ENCODE data around the gene SLC12A2. TPM values are rescaled to one million over a fixed set of nuclear protein-coding genes. Genes with fewer than 3 reads are reported as not detected.

Gene SLC12A2
- total RNA-seq, 3 donors from 2014 or later (not counting 1 experiment from before 2014, with no cell fraction given), result 14.3 to 18.1 (median 17.4) TPM

- DNase-seq, result no peak
- Histone ChIP-seq H3K9me3 (ENCODE audit: control insufficient read depth, insufficient read depth, low read length) (no peaks in the 10 kb centered on the region), H3K4me3 (ENCODE audit: low read length) (no peak overlapping the region), H3K4me1 (ENCODE audit: control insufficient read depth, insufficient read depth, low read length) (no peaks in the 10 kb centered on the region), H3K27me3 (ENCODE audit: control insufficient read depth, insufficient read depth, low read length) (no peaks in the 10 kb centered on the region), H3K36me3 (ENCODE audit: control insufficient read depth, insufficient read depth, low read length) (peaks cover 6% of the 10 kb centered on the region), H3K27ac (ENCODE audit: low read length) (no peak overlapping the region)
- no peaks in the 10 kb centered on the region for H3K36me3 Mint-ChIP-seq
- H3K4me3 Mint-ChIP-seq, result no peak overlapping the region
- H3K27me3 Mint-ChIP-seq (ENCODE audit: low read depth in 2 of 2), result no peaks in the 10 kb centered on the region
- intact Hi-C loops (cut with micrococcal nuclease), result no loop called here
- no CpG with 5 or more reads among the region's 1 CpG for WGBS (ENCODE audit: insufficient coverage)
- no peak for ATAC-seq
- TF ChIP-seq CTCF (IDR thresholded peaks at IDR 0.05), result no peak
- H3K4me1 Mint-ChIP-seq, result no peaks in the 10 kb centered on the region
- no peak overlapping the region for H3K27ac Mint-ChIP-seq
- no peaks in the 10 kb centered on the region for H3K9me3 Mint-ChIP-seq
Observed at GRCh38 chr5:128172102-128172501, 88.5 kb downstream of the SLC12A2 start.

DNA sequence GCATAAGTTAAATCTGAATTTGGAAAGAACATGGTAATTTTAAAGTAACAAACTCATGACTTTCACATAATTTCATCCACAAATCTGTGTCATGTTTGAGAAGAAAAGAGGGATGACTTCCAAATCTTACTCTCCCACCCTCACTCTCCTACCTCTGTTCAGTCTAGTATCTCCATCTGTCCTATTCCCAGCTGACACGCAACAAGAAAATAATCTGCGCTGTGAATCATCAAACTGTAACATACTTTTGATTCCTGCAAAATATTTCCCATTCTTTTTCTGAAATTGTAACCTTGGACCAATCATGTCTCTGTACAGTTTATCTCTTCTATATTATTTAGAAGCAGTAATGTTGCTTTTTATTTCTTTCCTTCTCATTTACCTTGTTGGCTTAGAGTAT lies 91.4 kb downstream of the SLC12A2 start:
- H3K4me1 Mint-ChIP-seq, result no peaks in the 10 kb centered on the region
- peaks cover 12% of the 10 kb centered on the region for H3K36me3 ChIP-seq (ENCODE audit: control insufficient read depth, insufficient read depth, low read length)
- no peaks in the 10 kb centered on the region for H3K27me3 ChIP-seq (ENCODE audit: control insufficient read depth, insufficient read depth, low read length)
- no peaks in the 10 kb centered on the region for H3K27me3 Mint-ChIP-seq (ENCODE audit: low read depth in 2 of 2)
- ATAC-seq (no peak), DNase-seq (no peak)
- H3K36me3 Mint-ChIP-seq, result no peaks in the 10 kb centered on the region
- TF ChIP-seq CTCF (IDR thresholded peaks at IDR 0.05), result no peak
- 100% methylated on average over 2 of the region's 2 CpGs for WGBS (ENCODE audit: insufficient coverage)
- no peak overlapping the region for H3K27ac ChIP-seq (ENCODE audit: low read length)
- no peak overlapping the region for H3K4me3 ChIP-seq (ENCODE audit: low read length)
- H3K4me1 ChIP-seq (ENCODE audit: control insufficient read depth, insufficient read depth, low read length), result no peaks in the 10 kb centered on the region
- H3K9me3 ChIP-seq (ENCODE audit: control insufficient read depth, insufficient read depth, low read length), result no peaks in the 10 kb centered on the region
- H3K27ac Mint-ChIP-seq, result no peak overlapping the region
- intact Hi-C loops (cut with micrococcal nuclease), result no loop called here
- H3K9me3 Mint-ChIP-seq, result no peaks in the 10 kb centered on the region
- no peak overlapping the region for H3K4me3 Mint-ChIP-seq

- Histone ChIP-seq H3K27me3 (ENCODE audit: control insufficient read depth, insufficient read depth, low read length) (no peaks in the 10 kb centered on the region), H3K9me3 (ENCODE audit: control insufficient read depth, insufficient read depth, low read length) (no peaks in the 10 kb centered on the region), H3K4me3 (ENCODE audit: low read length) (no peak overlapping the region), H3K4me1 (ENCODE audit: control insufficient read depth, insufficient read depth, low read length) (no peaks in the 10 kb centered on the region), H3K27ac (ENCODE audit: low read length) (no peak overlapping the region), H3K36me3 (ENCODE audit: control insufficient read depth, insufficient read depth, low read length) (no peaks in the 10 kb centered on the region)
- DNase-seq, result no peak
- H3K36me3 Mint-ChIP-seq, result no peaks in the 10 kb centered on the region
- no peaks in the 10 kb centered on the region for H3K9me3 Mint-ChIP-seq
- no peak overlapping the region for H3K4me3 Mint-ChIP-seq
- intact Hi-C loops (cut with micrococcal nuclease), result no loop called here
- no peak for ATAC-seq
- no peaks in the 10 kb centered on the region for H3K4me1 Mint-ChIP-seq
- no peak for TF ChIP-seq CTCF (IDR thresholded peaks at IDR 0.05)
- H3K27me3 Mint-ChIP-seq (ENCODE audit: low read depth in 2 of 2), result no peaks in the 10 kb centered on the region
- WGBS (ENCODE audit: insufficient coverage), result 95% methylated on average over 2 of the region's 2 CpGs
- H3K27ac Mint-ChIP-seq, result no peak overlapping the region
Observed at GRCh38 chr5:128192368-128192767, 108.8 kb downstream of the SLC12A2 start.

DNA sequence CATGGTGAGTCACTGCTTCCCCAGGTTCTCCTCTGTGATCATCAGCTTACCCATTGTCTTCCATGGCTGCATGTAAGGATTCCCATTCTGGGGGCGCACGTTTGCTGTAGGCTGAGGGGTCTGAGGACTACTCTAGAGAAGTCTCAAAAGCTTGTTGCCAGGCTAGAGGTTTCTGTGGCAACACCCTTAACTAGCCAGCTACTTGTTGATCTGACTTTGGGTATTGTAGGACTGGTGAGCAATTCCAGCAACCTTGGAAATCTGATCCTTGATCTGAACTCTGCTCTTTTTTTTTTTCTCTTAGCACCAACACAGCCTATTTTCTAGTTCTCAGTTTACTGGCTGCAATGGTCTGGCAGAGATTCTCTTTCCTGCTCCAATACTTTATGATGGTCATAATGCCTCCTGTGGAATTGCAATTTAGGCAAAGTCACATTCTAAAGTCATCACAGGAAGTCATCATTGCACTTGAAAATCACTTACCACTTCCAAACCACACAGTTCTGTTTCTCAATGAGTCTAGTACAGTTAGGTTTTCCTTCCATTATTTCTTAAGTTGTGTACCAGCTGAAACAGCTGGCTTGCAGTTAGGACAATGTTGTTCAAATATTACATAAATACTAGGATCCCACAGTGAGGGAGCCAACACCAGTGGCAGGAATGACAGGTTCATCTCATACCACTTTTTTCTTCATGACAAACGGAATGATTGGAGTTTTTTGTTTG lies 110.3 kb downstream of the SLC12A2 start:
- no peaks in the 10 kb centered on the region for H3K4me1 ChIP-seq (ENCODE audit: control insufficient read depth, insufficient read depth, low read length)
- Mint-ChIP-seq H3K4me3 (no peak overlapping the region), H3K27me3 (ENCODE audit: low read depth in 2 of 2) (no peaks in the 10 kb centered on the region), H3K36me3 (no peaks in the 10 kb centered on the region), H3K9me3 (no peaks in the 10 kb centered on the region), H3K27ac (no peak overlapping the region), H3K4me1 (no peaks in the 10 kb centered on the region)
- H3K4me3 ChIP-seq (ENCODE audit: low read length), result no peak overlapping the region
- no peaks in the 10 kb centered on the region for H3K27me3 ChIP-seq (ENCODE audit: control insufficient read depth, insufficient read depth, low read length)
- DNase-seq, result no peak
- no peaks in the 10 kb centered on the region for H3K9me3 ChIP-seq (ENCODE audit: control insufficient read depth, insufficient read depth, low read length)
- intact Hi-C loops (cut with micrococcal nuclease), result no loop called here
- ATAC-seq, result no peak
- TF ChIP-seq CTCF (IDR thresholded peaks at IDR 0.05), result no peak
- no peaks in the 10 kb centered on the region for H3K36me3 ChIP-seq (ENCODE audit: control insufficient read depth, insufficient read depth, low read length)
- WGBS (ENCODE audit: insufficient coverage), result 94% methylated on average over 3 of the region's 3 CpGs
- H3K27ac ChIP-seq (ENCODE audit: low read length), result no peak overlapping the region
